Lower leg skin (tissue), 4 donors: ENCODE measurements around the gene ARPIN. TPM values are rescaled to one million over a fixed set of nuclear protein-coding genes. Genes with fewer than 3 reads are reported as not detected.

Experiments used
- DNase-seq, 2 donors: peaks; one replicate each; pipeline ENCODE4 v3.0.0-alpha.2; 2019; ENCODE audit warnings: low spot score in 2 of 2
- H3K4me3 ChIP-seq: fragments of 200-600 bp; sonication (generic); 2 replicates; pipeline ENCODE4 v1.5.1; 2017; ENCODE audit warnings: mild to moderate bottlenecking, low read depth; ENCODE audit not compliant: poor library complexity, severe bottlenecking
- POLR2A ChIP-seq, 2 donors: fragments of 450-650 bp; IDR thresholded peaks; one replicate each; pipeline ENCODE4 v1.6.1; 2016 to 2017; ENCODE audit warnings: antibody characterized with exemption in 2 of 2, mild to moderate bottlenecking in 1 of 2, moderate library complexity in 1 of 2
- WGBS, 2 donors: methylation state at CpG; one replicate each; pipeline ENCODE4 v1.1.5; 2018; 5-methylcytosine and 5-hydroxymethylcytosine counted together
- intact Hi-C: fragments of 100-400 bp; cut with DNase I; formaldehyde crosslinking; loops from one replicate; pipeline ENCODE4 v1.15.0; 2023; ENCODE audit warnings: low total_unique reads
- total RNA-seq, 4 donors: library from RNA; depleted of rRNA; stranded (reverse); fragments of >200 nt; gene quantifications; one replicate each; pipeline ENCODE4 v1.1.0, GENCODE V29; 2016
- TF ChIP-seq, protein P1 (sequence below), 3 donors: fragments of 450-650 bp; IDR thresholded peaks; one replicate each; pipeline ENCODE4 v1.5.1; 2016; ENCODE audit warnings: antibody characterized with exemption in 3 of 3, mild to moderate bottlenecking in 3 of 3, moderate library complexity in 2 of 3

Gene ARPIN
- total RNA-seq, 4 donors from 2014 or later: 8.5 to 21.5 (median 14.4) TPM

DNA sequence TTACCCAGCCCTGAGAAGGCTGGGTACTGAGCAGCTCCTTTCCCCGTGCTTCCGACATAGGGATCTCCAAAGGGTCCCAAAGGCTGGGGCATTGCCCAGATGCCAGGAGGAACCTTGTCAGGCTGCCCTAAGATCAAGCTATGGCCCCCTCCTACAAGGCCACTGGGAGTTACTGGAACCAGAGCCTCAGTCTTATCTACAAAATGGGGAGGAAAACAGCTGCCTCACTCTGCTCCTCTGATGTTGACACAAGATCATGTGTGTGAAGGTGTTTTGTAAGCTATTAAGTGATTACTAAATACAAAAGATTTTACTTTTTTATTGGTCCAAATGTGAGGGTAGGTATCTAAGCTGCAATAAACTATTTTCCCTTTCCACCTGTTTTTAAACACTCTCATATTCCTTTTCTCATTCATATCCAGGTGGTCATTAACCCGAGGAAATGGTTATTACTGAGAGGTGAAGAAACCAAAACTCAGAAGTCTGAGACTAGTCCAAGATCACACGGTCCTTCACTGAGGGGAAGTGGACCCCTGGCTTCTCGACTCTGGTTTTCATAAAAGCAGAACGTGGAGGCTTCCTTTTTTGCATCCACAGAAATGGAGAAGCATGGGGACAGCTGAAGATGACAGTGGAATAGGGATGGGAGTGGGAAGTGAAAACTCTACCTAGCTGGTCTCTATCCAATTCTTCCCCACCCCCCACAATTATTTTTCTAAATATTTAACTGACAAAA is 1.7 kb downstream of the ARPIN start:
- WGBS, 2 donors: 86 to 88% methylated on average over 6 of the region's 6 CpGs
- intact Hi-C loops: no loop called here
- no peak overlapping the region for H3K4me3 ChIP-seq
- no peak for DNase-seq
- TF ChIP-seq, protein P1, sequence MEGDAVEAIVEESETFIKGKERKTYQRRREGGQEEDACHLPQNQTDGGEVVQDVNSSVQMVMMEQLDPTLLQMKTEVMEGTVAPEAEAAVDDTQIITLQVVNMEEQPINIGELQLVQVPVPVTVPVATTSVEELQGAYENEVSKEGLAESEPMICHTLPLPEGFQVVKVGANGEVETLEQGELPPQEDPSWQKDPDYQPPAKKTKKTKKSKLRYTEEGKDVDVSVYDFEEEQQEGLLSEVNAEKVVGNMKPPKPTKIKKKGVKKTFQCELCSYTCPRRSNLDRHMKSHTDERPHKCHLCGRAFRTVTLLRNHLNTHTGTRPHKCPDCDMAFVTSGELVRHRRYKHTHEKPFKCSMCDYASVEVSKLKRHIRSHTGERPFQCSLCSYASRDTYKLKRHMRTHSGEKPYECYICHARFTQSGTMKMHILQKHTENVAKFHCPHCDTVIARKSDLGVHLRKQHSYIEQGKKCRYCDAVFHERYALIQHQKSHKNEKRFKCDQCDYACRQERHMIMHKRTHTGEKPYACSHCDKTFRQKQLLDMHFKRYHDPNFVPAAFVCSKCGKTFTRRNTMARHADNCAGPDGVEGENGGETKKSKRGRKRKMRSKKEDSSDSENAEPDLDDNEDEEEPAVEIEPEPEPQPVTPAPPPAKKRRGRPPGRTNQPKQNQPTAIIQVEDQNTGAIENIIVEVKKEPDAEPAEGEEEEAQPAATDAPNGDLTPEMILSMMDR (IDR thresholded peaks at IDR 0.05): no peak
- TF ChIP-seq POLR2A (IDR thresholded peaks at IDR 0.05): no peak

DNA sequence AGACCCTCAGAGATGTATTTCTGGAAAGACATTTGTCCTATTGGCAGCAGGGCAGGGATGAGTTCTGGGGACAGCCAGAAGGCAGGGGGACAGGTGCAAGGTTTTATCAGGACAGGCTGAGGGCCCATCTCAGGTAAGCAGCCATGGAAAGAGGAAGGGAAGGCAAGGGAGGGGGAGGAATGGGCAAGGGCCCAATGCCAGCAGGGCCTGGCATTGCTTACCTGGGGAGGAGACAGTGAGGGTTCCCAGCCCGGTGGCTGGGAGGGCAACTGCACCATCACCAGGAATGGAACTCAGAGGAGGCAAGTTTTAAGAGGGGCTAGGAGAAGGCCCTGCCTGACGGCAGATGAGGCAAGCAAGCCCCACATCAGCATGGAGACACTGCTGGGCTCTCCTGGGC is 3.1 kb downstream of the ARPIN start:
- intact Hi-C loops: no loop called here
- TF ChIP-seq POLR2A (IDR thresholded peaks at IDR 0.05): no peak
- no peak overlapping the region for H3K4me3 ChIP-seq
- WGBS, 2 donors: 27 to 50% methylated on average over 1 of the region's 2 CpGs
- DNase-seq: no peak

DNA sequence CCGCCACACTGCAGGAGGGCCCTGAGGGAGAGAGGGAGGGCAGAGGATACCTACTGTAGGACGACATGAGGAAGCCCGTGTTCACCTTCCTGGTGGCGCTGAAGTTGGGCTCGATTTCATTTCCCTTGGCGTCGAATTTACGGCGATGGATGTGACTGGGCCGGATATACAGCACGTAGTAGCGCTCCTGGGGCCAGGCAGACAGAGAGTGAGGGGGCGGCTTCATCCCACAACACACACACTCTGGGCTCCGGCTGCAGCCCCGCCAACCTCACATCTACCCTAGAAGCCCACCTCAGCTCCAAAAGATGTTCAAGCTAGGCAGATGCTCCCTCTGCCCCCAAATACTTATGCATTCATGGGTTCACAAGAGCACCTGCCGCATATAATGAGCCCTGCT is 4.5 kb downstream of the ARPIN start:
- no peak for TF ChIP-seq POLR2A (IDR thresholded peaks at IDR 0.05)
- TF ChIP-seq, protein P1 (IDR thresholded peaks at IDR 0.05): no peak
- DNase-seq: no peak
- 89 to 91% methylated on average over 16 of the region's 16 CpGs for whole genome bisulfite sequencing, 2 donors
- H3K4me3 ChIP-seq: no peak overlapping the region
- intact Hi-C loops: no loop called here

DNA sequence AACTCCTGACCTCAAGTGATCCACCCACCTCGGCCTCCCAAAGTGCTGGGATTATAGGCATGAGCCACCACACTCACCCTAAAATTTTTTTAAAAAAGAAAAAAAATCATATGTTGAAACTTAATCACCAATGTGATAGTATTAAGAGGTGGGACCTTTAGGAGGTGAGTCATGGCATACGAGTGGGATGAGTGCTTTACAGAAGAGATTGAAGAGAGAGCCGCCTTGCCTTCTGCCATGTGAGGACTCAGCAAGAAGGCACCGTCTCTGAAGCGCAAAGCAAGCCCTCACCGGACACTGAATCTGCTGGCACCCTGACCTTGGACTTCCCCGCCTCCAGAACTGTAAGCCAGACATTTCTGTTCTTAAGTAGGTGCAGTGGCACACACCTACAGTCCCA is 5.5 kb downstream of the ARPIN start:
- TF ChIP-seq POLR2A (IDR thresholded peaks at IDR 0.05): no peak
- TF ChIP-seq, protein P1 (IDR thresholded peaks at IDR 0.05): no peak

DNA sequence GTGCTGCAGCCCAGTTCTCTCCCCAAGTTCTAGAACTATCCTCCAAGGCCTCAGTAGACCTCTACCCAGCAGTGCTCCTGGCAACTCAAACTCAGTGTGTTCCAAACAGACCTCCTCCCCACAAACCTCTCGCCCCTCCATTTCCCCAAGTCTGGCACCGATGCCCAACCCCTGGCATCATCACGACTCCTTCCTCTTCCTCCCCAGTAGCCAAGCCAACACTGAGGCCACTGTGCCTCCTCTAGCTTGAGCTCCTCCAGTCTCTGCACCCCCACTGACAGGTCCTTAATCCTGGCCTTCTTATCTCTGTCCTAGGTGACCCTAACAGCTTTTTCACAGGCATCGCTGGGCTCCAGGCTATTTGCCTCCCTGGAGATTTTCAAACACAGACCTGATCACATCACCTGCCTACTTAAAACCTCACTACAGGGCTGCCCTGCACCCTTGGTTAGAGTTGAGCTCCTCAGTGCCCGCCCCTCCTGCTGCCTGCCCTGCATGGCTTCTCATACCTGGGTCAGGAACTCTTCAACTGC is 6.8 kb downstream of the ARPIN start:
- no peak overlapping the region for H3K4me3 ChIP-seq
- 95 to 97% methylated on average over 5 of the region's 5 CpGs for WGBS, 2 donors
- no peak for DNase-seq
- intact Hi-C loops: no loop called here
- no peak for TF ChIP-seq POLR2A (IDR thresholded peaks at IDR 0.05)
- TF ChIP-seq, protein P1 (IDR thresholded peaks at IDR 0.05): no peak

More for the DNA sequence above, 5.5 kb downstream of the ARPIN start:
- 92 to 97% methylated on average over 7 of the region's 7 CpGs for WGBS, 2 donors
- intact Hi-C loops: no loop called here
- no peak overlapping the region for H3K4me3 ChIP-seq
- DNase-seq: no peak

DNA sequence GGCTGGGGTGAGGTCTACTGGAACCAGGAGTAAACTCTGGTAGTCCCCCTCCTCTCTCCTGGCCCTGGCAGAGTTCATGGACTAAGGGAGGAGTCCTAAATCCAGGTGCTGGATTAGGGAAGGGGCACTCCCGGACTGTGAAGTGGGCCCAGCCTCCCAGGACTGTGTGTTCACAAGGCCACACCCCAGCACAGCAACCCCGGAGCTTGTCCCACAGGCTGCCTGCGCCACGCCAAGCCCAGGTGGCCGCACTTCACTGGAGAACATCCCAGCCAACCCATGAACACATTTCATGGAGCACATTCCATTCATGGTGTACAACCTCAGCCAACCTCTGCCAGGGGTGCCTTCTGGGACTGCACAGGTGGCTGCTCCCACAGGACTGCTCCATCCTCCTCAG is 8.2 kb downstream of the ARPIN start:
- no peak for DNase-seq
- intact Hi-C loops: no loop called here
- WGBS, 2 donors: 66 to 91% methylated on average over 1 to 5 of the region's 5 CpGs
- H3K4me3 ChIP-seq: no peak overlapping the region
- TF ChIP-seq, protein P1 (IDR thresholded peaks at IDR 0.05): no peak
- no peak for TF ChIP-seq POLR2A (IDR thresholded peaks at IDR 0.05)
